NB4 (cell line): Measurements from ENCODE around the gene KRTAP1-1.
"Not testable (repeated sequence)": the region's sequence is repeated elsewhere in the genome, so short reads cannot be mapped to it uniquely, and the experiment has no call there.

ENCODE experiments used
- DNase-seq: peaks from one replicate; pipeline ENCODE4 v3.0.0; 2010; ENCODE audit warnings: low read depth
- H3K4me3 ChIP-seq: one replicate; pipeline ENCODE4 v1.5.1; 2011; ENCODE audit warnings: mild to moderate bottlenecking, low read depth, low read length, moderate library complexity
- CTCF ChIP-seq: IDR thresholded peaks from one replicate; pipeline ENCODE4 v1.5.1; 2012; ENCODE audit warnings: low read depth, low read length
- MAX ChIP-seq: IDR thresholded peaks from 2 replicates; pipeline ENCODE4 v1.6.1; 2011; ENCODE audit warnings: low read depth, low read length
- MYC ChIP-seq: IDR thresholded peaks from 2 replicates; pipeline ENCODE4 v1.6.1; 2011; ENCODE audit warnings: low read depth, low read length
- POLR2A ChIP-seq: IDR thresholded peaks from 2 replicates; pipeline ENCODE4 v1.6.1; 2011; ENCODE audit warnings: mild to moderate bottlenecking; ENCODE audit not compliant: insufficient read length; ENCODE audit errors: extremely low read depth

KRTAP1-1 gene

GRCh38 chr17:41040783-41041571, at the start of gene KRTAP1-1:
TSS of gene KRTAP1-1 (minus strand) at chr17:41041450. CDS start at chr17:41041397, 53 bp downstream.
- not testable (repeated sequence) for H3K4me3 ChIP-seq, DNase-seq

- DNase-seq, H3K4me3 ChIP-seq: not testable (repeated sequence)
These were observed 47.6 kb upstream of the KRTAP1-1 start for GRCh38 chr17:41088760-41089352.

GRCh38 chr17:41084100-41084856, 43.0 kb upstream of the KRTAP1-1 start, which contains the start of gene KRTAP4-7:
TSS of gene KRTAP4-7 (plus strand) at chr17:41084150. CDS start at chr17:41084207, 57 bp downstream.
- DNase-seq, H3K4me3 ChIP-seq: not testable (repeated sequence)

- not testable (repeated sequence) for H3K4me3 ChIP-seq, DNase-seq
These were observed 42.2 kb upstream of the KRTAP1-1 start for GRCh38 chr17:41083427-41083826.

- H3K4me3 ChIP-seq = no peak overlapping the region
- TF ChIP-seq MAX (no peak), CTCF (no peak), POLR2A (no peak), MYC (no peak)
- no peak for DNase-seq
These were observed 41.4 kb upstream of the KRTAP1-1 start for GRCh38 chr17:41082626-41083025.

- TF ChIP-seq CTCF = no peak
- H3K4me3 ChIP-seq = no peak overlapping the region
- no peak for DNase-seq
These were observed 35.5 kb upstream of the KRTAP1-1 start for GRCh38 chr17:41076788-41077187.

GRCh38 chr17:41073676-41074075, 32.4 kb upstream of the KRTAP1-1 start:
- TF ChIP-seq MAX (no peak), POLR2A (no peak), MYC (no peak), CTCF (no peak)
- DNase-seq = no peak

GRCh38 chr17:41071606-41072360, 30.5 kb upstream of the KRTAP1-1 start:
- no peak overlapping the region for H3K4me3 ChIP-seq
- DNase-seq = no peak
- TF ChIP-seq POLR2A (no peak), MAX (no peak), MYC (no peak), CTCF (no peak)

More at GRCh38 chr17:41073676-41074075, 32.4 kb upstream of the KRTAP1-1 start:
- no peak overlapping the region for H3K4me3 ChIP-seq
